DMS79 (cell line): Measurements from ENCODE around the gene ELOVL2.

Source experiments
- DNase-seq: peaks from one replicate; lab custom pipeline; 2025; lab: John Stamatoyannopoulos, UW

The ELOVL2 gene

GRCh38 chr6:10979603-10980002, 64.5 kb downstream of the ELOVL2 start:
- no peak for DNase-seq

GRCh38 chr6:10977231-10977968, 66.7 kb downstream of the ELOVL2 start:
- no peak for DNase-seq

- no peak for DNase-seq
These were observed 67.5 kb downstream of the ELOVL2 start for GRCh38 chr6:10976571-10976970.

GRCh38 chr6:10972196-10972595, 71.9 kb downstream of the ELOVL2 start:
- DNase-seq: no peak

GRCh38 chr6:10970731-10971130, 73.4 kb downstream of the ELOVL2 start:
- no peak for DNase-seq

DNA sequence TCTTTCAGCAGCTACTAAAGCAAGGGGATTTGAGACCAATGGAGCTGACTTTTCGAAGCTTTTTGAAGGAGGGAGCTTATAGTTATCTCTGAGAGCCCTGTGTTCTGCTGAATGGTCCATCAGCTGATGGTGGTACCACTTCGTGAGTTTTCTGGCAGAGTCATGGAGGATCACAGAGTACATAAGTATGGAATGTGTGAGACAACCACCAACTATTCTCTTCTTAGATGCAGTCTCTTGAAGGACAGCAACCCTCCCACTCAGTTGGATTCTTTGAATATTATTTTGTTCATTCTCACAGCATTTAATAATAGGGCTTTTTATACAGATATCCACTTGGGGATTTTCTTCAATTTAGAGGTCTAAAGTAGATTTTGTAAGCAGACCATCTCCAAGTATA, 75.3 kb downstream of the ELOVL2 start:
- no peak for DNase-seq

DNA sequence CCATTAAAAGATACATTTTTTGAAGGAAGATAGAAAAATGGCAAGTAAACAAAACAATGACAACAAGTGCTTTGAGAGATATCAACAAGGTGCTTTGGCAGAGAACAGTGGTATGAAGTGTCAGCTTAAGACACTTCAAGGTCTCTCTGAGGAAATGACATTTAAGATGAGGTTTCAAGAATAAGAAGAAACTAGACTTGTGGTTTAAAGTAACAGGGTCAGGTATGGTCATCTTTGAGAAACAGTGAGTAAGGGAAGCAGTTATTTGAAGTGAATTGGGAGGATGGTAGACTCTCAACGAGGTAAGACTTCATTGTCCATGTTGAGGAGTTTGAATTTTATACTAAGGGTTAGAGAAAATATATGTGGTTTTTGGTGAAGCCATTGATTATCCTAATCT, 79.4 kb downstream of the ELOVL2 start:
- no peak for DNase-seq

DNA sequence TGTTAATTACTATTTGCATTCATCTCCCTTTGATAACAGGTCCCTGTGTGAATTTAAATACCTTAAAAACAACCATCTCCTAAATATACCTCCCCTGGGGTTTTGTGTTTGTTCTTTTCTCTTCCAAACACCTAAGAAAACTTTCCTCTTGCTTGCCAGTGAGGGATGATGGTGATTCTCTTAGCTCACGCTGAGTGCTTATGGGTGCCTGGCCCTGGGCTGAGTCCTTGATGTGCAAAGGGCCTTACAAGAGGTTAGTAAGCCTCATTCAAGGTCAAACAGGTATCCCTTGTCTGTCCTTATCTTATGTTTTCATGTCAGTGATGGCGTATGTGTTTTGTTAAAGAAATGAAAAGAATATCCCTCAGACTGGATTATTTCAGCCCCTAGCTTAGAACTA, 81.0 kb downstream of the ELOVL2 start:
- no peak for DNase-seq

- DNase-seq: no peak
These were observed 81.4 kb downstream of the ELOVL2 start for GRCh38 chr6:10962673-10963072.

- no peak for DNase-seq
These were observed 82.3 kb downstream of the ELOVL2 start for GRCh38 chr6:10961837-10962236.

DNA sequence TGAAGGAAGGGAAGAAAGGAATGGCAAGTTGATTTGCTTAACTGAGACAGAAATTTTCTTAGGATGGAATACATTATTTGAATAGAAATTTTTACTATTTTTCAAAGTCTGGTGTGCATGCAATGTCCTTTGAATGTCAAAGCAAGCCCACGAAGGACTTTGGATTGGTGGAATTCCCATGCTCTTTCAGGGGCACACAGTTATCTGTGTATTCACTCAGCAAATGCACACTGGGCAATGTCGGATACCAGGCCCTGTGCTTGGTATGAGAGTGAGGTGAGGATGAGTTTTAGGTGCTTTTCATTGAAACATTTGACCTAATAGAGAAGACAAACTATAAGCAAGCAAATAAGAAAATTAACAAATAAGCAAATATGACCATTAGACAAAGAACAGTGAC, 83.9 kb downstream of the ELOVL2 start:
- DNase-seq: no peak

DNA sequence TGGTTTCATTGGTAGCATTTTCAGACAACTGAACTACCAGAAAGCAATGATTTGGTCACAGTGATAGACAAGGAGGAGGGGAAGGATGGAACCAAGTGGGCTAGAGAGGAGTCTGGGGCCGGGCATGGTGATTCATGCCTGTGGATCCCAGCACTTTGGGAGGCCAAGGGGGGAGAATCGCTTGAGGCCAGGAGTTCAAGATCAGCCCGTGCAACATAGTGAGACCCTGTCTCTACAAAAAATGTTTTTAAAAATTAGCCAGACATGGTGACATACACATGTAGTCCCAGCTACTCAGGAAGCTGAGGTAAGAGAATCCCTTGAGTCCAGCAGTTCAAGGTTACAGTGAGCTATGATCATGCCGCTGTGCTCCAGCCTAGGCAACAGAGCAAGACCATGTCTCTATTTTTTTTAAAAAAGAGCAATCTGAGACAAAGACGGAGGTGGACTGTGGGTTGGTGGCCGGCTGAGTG, 86.7 kb downstream of the ELOVL2 start:
- no peak for DNase-seq

DNA sequence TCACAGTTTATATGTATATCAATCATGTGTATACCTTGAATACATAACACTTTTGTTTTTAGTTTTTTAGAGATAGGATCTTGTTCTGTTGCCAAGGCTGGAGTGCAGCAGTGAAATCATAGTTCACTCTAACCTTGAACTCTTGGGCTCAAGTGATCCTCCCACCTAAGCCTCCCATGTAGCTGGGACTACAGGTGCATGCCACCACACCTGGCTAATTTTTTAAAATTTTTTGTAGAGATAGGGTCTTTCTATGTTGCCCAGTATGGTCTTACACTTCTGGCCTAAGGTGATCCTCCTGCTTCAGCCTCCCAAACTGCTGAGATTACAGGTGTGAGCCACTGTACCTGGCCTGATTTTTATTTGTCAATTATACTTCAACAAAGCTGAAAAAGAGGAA, 87.3 kb downstream of the ELOVL2 start:
- DNase-seq: no peak

- DNase-seq: no peak
These were observed 89.5 kb downstream of the ELOVL2 start for GRCh38 chr6:10954590-10955010.

- no peak for DNase-seq
These were observed 92.3 kb downstream of the ELOVL2 start for GRCh38 chr6:10951675-10952282.

DNA sequence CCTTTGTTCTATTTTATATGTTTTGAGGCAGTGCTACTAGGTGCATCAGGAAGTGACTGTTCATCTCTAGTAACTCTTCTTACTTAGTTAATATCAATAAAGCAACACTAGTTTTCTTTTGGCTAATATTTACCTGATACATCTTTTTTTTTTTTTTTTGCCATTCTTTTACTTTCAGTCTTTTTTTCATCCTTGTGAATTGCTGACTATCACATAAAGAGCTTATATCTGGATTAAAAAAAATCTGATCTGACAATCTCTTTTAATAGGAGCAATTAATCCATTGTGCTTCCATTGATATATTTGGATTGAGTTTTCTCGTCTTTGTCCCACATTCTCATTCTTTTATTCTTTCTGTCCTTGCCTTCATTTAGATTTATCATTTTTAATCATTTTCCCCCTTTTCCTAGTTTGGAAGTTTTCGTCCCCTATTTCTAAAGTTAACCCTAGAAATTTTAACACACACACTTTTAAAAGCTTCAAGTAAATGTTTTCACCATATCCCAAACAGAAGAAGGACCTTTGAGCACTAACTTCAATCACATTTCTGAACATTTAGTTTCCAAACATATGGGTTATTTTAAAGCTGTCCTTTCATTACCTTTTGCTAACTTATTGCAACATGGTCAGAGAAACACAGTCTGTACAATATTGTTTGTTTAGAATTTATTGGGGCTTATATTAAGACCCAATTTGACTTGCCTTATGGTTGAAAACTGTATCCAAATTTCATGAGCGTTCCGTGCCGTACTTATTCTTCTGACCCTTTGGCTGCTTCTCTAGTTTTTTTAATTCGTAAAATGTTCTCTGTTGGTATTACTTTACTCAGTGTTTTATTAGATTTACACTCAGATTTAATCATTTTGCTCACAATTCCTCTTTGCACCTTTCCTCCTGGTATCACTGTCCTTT, 94.3 kb downstream of the ELOVL2 start:
- no peak for DNase-seq

DNA sequence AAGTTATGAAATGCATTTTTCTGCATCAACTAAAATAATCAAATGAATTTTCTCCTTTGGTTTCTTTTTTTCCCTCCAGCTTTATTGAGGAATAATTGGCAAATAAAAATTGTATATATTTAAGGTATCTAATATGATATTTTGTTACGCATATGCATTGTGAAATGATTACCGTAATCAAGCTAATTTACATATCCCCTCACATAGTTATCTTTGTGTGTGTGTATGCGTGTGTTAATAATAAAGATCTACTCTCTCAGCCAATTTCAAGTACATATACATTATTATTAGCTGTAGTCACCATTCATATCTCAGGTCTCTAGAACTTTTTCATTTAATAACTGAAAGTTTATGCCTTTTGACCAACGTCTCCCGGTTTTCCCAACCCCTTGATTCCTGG, 96.1 kb downstream of the ELOVL2 start:
- no peak for DNase-seq

DNA sequence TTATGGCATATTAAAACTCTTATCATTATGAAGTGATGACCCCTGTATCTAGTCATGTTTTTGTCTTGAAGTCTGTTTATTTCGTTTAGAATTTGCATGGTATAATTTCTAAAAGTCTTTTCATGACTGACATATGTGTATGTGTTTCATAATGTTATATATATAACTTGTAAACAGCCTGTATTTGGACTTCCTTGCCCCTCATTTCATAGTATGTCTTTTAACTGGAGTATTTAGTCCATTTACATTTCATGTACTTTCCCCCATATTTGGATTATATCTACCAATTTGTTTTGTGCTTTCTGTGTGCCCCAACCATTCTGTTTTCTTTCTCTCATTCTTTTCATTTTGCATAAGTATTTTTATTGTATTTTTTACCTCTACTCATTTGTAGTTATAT, 98.3 kb downstream of the ELOVL2 start:
- DNase-seq: no peak

DNA sequence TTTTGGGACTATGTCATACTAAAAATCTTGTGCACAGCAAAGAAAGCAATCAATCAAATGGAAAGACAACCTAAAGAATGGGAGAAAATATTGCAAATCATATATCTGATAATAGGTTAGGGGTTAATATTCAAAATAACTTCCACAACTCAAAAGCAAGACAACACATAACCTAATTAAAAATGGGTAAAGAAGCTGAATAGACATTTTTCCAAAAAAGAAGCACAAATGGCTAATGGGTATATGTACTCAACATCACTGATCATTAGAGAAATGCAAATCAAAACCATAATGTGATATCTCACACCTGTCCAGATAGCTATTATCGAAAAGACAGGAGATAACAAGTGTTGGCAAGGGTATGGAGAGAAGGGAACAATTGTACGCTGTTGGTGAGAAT, 104.3 kb downstream of the ELOVL2 start:
- DNase-seq: no peak

- no peak for DNase-seq
These were observed 111.0 kb downstream of the ELOVL2 start for GRCh38 chr6:10933126-10933525.
